ENCODE results near the gene GPR61.

Gene GPR61

DNA sequence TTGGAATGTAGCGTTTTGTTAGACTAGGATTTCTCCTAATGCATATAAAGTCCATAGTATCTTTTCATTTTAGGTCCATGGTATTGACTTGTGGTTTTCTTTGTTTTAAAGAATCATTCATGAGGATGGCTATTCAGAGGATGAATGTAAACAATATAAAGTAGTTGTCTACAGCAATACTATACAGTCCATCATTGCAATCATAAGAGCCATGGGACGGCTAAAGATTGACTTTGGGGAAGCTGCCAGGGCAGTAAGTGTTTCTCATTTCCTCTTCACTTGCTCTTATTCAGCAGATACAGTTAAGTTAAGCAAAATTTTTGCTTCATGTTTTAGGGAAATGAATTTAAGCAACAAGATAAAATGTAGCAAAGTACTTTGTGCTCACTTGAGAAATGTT is 34.1 kb downstream of the GPR61 start:
- no peak for DNase-seq

DNA sequence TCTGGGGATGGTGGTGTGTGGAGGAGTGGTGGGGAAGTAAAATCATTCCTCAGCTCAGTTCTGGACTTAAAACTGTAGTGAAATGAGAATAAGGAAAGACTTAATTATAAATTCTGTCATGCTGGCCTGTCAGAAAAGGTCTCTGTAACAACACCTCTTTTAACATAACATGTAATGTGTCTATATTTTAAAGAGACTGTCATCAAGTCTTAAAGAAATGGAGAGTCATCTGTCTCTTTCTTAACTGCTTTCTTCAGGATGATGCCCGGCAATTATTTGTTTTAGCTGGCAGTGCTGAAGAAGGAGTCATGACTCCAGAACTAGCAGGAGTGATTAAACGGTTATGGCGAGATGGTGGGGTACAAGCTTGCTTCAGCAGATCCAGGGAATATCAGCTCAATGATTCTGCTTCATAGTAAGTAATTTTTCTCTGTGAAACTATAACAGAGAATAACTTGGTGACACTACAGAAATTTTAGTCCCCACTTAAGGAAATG is 39.3 kb downstream of the GPR61 start:
- DNase-seq = no peak

- no peak for DNase-seq
Measured at GRCh38 chr1:109579491-109579890, 39.8 kb downstream of the GPR61 start.

DNA sequence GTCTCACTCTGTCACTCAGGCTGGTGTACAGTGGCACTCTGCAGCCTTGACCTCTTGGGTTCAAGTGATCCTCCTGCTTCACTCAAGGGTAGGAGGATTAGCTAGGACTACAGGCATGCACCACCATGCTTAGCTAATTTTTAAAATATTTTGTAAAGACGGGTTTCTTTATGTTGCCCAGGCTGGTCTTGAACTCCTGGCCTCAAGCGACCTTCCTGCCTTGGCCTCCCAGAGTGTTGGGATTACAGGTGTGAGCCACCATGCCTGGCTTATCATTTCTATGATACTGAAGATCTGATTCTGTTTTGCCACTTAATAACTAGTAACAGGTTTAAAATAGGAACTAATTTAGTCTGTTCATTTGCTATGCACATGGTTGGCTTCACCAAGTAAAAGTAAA is 42.3 kb downstream of the GPR61 start:
- no peak for DNase-seq

- no peak for DNase-seq
Measured at GRCh38 chr1:109584766-109585165, 45.1 kb downstream of the GPR61 start.

GRCh38 chr1:109586055-109586454 is 46.4 kb downstream of the GPR61 start:
- DNase-seq = no peak

DNA sequence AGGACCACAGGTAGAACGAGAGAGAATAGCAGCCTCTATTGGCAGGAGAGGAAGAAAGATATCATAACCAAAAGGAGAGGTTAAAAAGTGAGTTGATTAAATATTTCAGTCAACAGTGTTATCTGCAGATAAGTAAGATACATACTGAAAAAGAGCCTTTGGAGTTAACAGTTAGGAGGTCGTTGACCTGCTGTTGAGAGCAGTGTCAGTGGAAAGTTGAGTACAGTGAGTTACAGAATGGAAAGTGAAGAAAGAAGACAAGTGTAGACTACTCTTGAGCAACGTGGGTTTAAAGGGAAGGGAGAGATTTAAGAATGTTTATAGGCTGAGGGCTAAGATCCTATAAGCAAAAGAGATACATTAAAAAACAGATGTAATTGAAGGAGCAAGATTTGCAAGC is 49.5 kb downstream of the GPR61 start:
- DNase-seq = no peak

DNA sequence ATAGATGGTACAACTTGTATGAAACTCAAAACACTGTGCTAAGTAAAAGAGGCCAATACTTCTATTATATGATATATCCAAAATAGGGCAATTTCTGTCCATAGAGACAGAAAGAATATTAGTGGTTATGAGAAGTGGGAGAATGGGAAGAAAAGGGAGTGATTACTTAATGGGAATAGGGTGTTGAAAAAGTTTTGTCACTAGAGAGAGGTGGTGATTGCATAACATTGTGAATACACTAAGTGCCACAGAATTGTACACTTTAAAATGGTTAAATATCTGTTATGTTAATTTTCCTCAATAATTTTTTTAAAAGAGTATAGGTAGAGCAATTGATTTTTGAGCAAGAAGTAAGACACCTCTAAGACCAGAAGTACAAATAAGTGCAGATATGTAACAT is 50.0 kb downstream of the GPR61 start:
- no peak for DNase-seq

DNA sequence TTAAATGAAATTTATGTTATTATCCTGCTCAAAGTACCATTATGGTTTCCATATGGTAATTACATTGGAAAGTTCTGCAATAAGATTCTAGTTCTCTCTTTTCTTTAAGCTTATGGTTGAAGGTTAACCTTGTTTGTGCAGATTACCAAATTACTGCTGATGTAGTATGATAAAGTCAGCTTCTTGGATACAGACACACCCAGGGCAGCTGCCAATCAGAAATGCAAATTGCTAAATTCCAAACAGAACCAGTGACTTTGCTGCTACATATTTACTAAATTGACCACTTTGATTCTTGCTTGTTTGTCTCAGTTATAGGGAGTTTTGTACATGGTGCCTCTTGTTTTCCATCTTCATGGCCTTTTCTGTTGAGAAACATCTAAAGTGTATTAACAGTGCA is 53.2 kb downstream of the GPR61 start:
- DNase-seq = no peak

DNA sequence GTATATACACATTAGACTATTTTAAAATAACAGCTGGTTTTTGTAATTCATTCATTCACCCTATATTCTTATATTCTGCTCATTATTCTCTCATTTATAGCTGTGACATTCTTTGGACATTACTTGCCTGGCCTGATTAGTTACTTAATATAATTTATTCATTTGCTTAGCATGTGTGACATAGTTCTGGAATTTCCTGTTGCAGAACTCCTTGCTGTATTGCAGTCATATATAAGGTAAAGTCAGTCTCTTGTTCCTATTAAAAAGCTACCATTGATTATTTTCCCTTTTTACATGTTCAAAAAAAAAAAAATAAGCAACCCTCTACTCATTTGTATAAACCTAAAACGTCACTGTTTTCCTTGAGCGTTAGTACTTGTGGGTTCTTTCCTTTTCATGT is 55.9 kb downstream of the GPR61 start:
- DNase-seq = no peak

Measured in activated CD4-positive, alpha-beta T cell treated with anti-CD3 and anti-CD28 coated beads, Interleukin-10, Interleukin-2, amounts not matched to agents 100 ng/mL and 50 ng/mL, durations not matched to agents 16 hours and 8 hours (primary cell).